Cardiac muscle cell (in vitro differentiated cells and primary cell): Measurements from ENCODE around the gene RPS2. TPM values are rescaled to one million over a fixed set of nuclear protein-coding genes. Genes with fewer than 3 reads are reported as not detected.

ENCODE experiments used
- DNase-seq, 2 donors: peaks; one replicate each; pipeline versions ENCODE4 v3.0.0 to v3.0.0-alpha.2; 2010 to 2017; ENCODE audit warnings: low read depth in 1 of 2, low spot score in 1 of 2
- H3K27ac ChIP-seq: fragments of 200-600 bp; sonication (generic); 2 replicates; pipeline ENCODE4 v1.5.1; 2016
- H3K27me3 ChIP-seq: fragments of 200-600 bp; sonication (generic); 2 replicates; pipeline ENCODE4 v1.6.0; 2016; ENCODE audit warnings: control low read depth
- H3K36me3 ChIP-seq: fragments of 200-600 bp; sonication (generic); 2 replicates; pipeline ENCODE4 v1.5.1; 2016; ENCODE audit warnings: control low read depth
- H3K4me1 ChIP-seq: fragments of 200-600 bp; sonication (generic); 2 replicates; pipeline ENCODE4 v1.8.1; 2017; ENCODE audit warnings: low read depth, mild to moderate bottlenecking, mixed run types
- H3K4me3 ChIP-seq: fragments of 200-600 bp; sonication (generic); 2 replicates; pipeline ENCODE4 v1.5.1; 2016; ENCODE audit warnings: mild to moderate bottlenecking
- H3K9me3 ChIP-seq: fragments of 200-600 bp; sonication (generic); 2 replicates; pipeline ENCODE4 v1.5.1; 2017; ENCODE audit warnings: low read depth, mild to moderate bottlenecking, control low read depth
- CTCF ChIP-seq: IDR thresholded peaks from 2 replicates; pipeline ENCODE4 v1.5.1; 2012; ENCODE audit warnings: low read depth, mild to moderate bottlenecking, low read length
- polyA plus RNA-seq: library from polyadenylated mRNA; unstranded; fragments of >200 nt; fragmentation: Nextera tagmentation; extraction: Ambion mirVana; gene quantifications from 2 replicates; pipeline ENCODE4 v1.2.1, GENCODE V29; 2016
- total RNA-seq: library from RNA; depleted of rRNA; stranded (reverse); fragments of >200 nt; gene quantifications from 2 replicates; pipeline ENCODE4 v1.2.3, GENCODE V29; 2016

Gene RPS2
- total and polyA plus RNA-seq, 2 experiments from 2014 or later = 2,155 to 3,550 TPM

GRCh38 chr16:1918351-1919326 lies 46.0 kb downstream of the RPS2 start, which contains the start of gene HS3ST6:
Gene HS3ST6 (minus strand): TSS chr16:1918415. CDS start chr16:1918323, 92 bp downstream.
- Histone ChIP-seq H3K4me1 (peaks cover 10% of the 10 kb centered on the region), H3K27ac (no peak within 1 kb of the TSS), H3K36me3 (no peaks in the 10 kb centered on the region), H3K27me3 (peaks cover 97% of the 10 kb centered on the region), H3K4me3 (peak within 1 kb of the TSS; percentile 16), H3K9me3 (no peaks in the 10 kb centered on the region)
- peak in 1 of 2 donors; percentile 48 for DNase-seq
- TF ChIP-seq CTCF = no peak

GRCh38 chr16:1917665-1918350 lies 46.8 kb downstream of the RPS2 start:
- Histone ChIP-seq H3K27ac (no peak overlapping the region), H3K27me3 (peaks cover 89% of the 10 kb centered on the region), H3K9me3 (no peaks in the 10 kb centered on the region), H3K4me3 (peak overlapping the region; percentile 16), H3K36me3 (no peaks in the 10 kb centered on the region), H3K4me1 (peaks cover 8% of the 10 kb centered on the region)
- peak in 1 of 2 donors; percentile 30 for DNase-seq
- no peak for TF ChIP-seq CTCF

GRCh38 chr16:1917056-1917664 lies 47.5 kb downstream of the RPS2 start:
- no peak for TF ChIP-seq CTCF
- Histone ChIP-seq H3K36me3 (no peaks in the 10 kb centered on the region), H3K27ac (no peak overlapping the region), H3K4me1 (peaks cover 8% of the 10 kb centered on the region), H3K27me3 (peaks cover 82% of the 10 kb centered on the region), H3K9me3 (no peaks in the 10 kb centered on the region), H3K4me3 (no peak overlapping the region)
- no peak for DNase-seq

GRCh38 chr16:1916640-1916990 lies 48.0 kb downstream of the RPS2 start:
- no peaks in the 10 kb centered on the region for H3K9me3 ChIP-seq
- peaks cover 8% of the 10 kb centered on the region for H3K4me1 ChIP-seq
- no peak for DNase-seq
- H3K27me3 ChIP-seq = peaks cover 77% of the 10 kb centered on the region
- no peaks in the 10 kb centered on the region for H3K36me3 ChIP-seq
- no peak for TF ChIP-seq CTCF
- H3K27ac ChIP-seq = no peak overlapping the region
- H3K4me3 ChIP-seq = no peak overlapping the region
